Measurements from ENCODE around the gene VWA8.
"Not testable (repeated sequence)": the region's sequence is repeated elsewhere in the genome, so short reads cannot be mapped to it uniquely, and the experiment has no call there.

VWA8 gene

DNA sequence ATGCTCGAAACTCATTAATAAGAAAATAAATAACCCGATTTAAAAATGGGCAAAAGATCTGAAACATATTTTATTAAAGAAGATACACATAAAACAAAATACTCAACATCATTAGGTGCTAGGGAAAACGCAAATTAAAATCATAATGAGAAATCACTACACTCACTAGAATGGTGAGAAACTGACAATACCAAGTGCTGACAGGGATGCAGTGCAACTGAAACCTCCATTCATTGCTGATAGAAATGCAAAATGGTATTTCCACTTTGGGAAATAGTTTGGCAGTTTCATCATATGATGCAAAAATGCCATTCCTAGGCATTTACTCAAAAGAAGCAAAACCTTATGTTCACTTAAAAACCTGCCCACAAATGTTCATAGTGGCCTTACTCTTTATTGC lies 278.1 kb downstream of the VWA8 start:
- DNase-seq (ENCODE audit: low spot score) = no peak

DNA sequence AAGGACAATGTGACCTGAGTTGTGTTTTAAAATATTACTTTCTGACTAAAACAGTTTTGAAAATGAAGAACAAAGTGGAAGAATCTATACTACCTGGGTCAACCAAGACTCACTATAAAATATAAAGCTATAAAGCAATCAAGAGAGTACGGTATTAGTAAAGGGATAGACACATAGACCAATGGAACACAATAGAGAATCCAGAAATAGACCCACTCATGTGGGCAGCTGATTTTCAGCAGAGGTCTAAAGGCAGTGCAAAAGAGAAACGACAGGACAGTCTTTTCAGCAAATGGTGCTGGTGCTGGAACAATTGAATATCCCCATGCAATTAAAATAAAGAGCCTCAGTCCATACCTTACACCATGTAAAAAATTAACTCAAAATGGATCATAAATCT lies 278.9 kb downstream of the VWA8 start:
- no peak for DNase-seq (ENCODE audit: low spot score)

DNA sequence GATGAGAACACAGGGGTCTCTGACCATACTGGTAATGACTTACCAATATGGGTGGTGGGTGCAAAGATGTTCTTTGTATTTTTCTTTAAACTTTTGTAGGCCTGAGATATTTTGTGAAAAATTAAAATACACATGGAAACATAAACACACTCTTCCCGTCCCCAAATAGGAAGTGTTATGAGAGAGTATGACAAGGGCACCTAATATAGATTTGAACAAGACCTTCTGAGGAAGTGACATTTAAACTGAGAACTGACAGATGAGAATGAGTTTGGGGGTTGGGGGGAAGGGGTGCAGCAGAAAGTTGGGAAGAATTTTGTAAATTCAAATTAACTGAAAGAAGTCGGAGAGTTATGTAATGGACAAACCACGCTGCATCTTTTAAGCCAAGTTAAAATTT lies 279.3 kb downstream of the VWA8 start:
- no peak for DNase-seq (ENCODE audit: low spot score)

DNA sequence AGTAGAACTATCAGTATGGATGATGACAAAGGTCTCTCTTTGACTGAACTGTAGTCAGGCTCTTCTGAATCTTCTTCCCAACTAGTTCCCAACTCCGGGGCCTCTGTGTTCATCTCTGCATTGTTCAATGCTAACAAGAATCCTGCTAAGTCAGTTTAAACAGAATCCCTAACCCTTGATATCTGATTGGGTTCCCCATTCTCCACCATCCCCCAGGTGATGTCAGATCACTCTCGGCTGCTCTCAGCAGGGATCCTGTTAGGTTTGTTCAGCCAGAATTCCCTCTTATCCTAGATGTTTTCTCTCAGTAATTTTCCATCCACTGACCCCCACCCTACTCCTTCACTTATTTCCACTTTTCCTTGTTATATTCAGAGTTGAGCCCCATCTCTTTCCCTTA lies 280.0 kb downstream of the VWA8 start:
- DNase-seq (ENCODE audit: low spot score) = no peak

DNA sequence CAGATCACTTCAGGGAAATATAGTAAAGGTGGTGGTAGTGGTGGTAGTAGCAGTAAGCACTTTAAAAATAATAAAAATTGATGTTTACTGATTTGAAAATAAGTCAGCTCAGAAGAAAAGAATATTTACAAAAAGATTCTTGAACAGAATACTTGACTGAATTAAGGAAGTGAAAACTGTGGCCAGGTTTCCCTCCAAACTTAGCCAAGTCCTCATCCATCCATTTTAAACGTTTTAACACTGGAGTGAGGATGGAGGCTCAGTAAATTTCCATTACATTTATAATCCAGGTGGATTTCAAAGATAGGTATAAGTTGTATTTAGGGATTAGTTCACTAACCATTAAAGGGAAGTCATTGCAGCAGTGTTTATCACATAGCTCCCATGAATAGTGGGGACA lies 282.1 kb downstream of the VWA8 start:
- DNase-seq (ENCODE audit: low spot score) = no peak

DNA sequence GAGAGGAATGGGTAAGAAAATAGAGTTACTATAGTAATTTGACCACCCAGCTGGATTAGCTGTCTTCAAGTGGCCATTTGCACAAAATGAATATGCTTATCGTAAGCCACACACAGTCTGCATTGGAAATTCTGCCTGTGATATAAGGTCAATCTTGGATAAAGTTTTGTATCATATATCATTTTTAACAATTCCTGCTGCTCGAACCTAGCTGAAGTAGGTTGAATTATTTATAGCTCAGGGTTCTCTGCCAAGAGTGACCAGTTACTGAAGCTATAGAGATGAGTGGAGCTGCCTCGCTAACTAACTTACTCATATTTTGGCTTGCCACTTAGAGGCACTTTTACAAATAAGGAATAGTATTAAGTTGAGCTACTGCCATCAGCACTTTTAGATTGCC lies 282.7 kb downstream of the VWA8 start:
- no peak for DNase-seq (ENCODE audit: low spot score)

DNA sequence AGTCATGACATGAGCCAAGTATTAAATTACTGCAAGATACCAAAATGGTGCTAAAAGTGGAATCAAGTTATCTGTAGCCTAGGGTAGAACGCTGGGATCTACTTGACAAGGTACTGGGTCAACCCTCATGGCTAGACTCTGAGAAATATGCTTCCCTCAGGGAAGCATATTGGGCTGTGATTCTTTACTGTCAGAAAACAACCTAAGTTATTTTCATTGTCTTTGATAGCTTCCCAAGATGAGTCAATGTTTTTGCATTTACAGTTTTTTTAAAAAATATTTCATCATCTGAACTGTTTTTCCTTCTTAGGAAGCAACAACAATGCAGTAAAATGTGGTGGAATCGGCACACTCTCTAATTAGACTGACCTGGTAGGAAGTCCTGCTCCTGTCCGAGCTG lies 285.6 kb downstream of the VWA8 start:
- DNase-seq (ENCODE audit: low spot score) = no peak

DNA sequence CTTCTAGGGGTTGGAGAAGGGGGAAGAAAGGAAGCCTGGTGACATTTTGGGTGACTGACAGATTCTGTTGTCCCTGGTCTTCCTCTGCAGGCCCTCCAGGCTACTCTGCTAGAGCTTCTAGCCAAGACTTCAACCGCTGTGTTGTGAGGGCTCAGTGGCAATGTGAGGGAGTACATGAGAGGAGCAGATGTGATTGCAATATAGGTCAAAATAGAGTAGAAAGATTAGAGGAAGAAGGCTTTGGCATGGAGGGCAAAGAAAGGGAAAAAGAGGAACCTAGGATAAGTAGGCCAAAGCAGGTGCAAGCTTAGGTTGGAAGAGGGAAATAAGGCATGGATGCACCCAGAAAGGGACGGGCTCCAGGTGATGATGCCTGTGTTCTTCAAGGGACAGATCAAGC lies 286.7 kb downstream of the VWA8 start:
- DNase-seq (ENCODE audit: low spot score) = no peak

DNA sequence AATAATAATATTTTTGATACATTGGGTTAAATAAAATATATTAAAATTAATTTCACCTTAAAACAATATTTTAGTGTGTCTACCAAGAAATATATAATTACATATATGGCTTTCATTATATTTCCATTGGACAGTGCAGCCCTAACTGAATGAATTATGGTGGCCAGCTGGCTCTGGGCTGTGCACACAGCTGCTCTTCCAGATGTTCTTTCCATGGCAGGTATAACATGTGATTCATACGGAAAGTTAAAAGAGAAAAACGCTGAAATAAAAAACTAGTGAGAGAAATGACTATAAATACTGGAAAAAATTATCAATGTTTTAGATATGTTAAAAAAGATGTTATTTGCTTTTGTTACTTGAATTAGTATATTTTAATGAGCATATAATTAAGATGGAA lies 287.3 kb downstream of the VWA8 start:
- DNase-seq (ENCODE audit: low spot score) = no peak

DNA sequence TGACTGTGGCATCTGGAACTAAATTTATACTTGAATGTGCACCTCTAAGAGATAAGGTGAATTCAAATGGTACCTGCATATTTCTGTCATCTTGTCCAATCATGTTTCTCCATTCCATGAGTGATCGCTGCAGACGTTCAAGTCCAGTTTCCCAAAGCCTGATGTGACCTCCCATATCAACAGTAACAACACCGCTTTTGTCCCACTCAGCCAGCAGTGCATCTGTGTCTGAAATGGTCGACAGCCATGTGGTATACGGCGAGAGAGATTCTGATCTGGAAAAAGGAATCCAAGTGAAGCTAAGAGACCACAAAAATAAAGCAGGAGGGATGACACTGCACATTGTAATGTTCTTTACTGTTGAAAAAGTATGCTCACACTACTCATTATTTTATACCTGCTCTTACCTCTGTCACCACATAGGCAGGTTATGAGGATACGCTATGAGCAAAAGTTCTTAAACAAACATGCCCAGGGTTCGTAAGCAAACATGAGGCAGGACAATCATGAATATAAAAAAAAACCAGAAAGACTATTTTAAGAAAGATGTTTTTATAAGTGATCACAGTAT lies 290.0 kb downstream of the VWA8 start:
- DNase-seq (ENCODE audit: low spot score) = no peak

DNA sequence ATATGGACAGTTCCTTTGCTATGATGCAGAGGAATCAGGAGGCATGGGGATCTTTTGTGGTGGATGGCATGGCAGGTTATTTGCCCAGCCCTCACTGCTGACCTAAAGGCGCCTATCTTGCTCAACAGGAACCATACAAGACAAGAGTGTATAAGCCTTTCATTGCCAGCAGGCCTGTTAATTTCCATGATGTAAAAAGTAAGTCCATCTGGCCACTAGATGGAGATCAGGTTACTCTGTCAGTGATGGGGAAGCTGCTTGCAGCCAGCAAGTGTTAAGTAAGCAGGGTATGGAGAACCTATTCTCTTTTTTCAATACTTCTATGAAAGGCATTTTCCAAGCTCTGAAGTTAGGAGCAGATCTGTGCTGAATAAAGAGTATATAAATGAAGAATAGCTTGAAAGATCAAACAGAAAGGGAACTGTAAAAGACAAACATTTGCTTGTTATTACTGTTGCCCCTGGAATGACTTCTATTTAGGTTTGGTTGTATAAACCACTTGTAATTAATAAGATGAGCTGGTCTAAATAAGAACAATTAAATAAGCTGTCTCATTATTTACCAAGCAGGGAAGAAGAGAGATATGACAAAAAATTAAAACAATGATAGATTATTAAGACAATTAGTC lies 292.7 kb downstream of the VWA8 start:
- DNase-seq (ENCODE audit: low spot score) = peak; percentile 61

DNA sequence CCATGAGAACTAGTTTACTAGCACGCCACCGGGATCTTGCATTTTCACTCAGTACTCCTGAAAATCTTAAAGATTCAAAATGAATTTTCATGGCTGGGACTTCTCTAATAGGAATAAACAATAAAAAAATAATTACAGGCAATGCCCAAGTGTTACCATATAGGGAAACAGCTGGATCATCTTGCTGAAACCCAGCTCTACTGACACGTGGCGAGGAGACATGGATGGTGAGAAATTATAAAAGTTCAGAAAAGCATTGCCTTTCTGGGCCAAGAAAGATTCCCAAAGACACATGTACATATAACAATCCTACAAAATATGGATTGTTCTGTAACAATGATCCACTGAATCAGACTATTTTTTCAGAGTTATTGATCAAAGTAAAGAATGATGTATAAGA lies 294.3 kb downstream of the VWA8 start:
- DNase-seq (ENCODE audit: low spot score) = no peak

DNA sequence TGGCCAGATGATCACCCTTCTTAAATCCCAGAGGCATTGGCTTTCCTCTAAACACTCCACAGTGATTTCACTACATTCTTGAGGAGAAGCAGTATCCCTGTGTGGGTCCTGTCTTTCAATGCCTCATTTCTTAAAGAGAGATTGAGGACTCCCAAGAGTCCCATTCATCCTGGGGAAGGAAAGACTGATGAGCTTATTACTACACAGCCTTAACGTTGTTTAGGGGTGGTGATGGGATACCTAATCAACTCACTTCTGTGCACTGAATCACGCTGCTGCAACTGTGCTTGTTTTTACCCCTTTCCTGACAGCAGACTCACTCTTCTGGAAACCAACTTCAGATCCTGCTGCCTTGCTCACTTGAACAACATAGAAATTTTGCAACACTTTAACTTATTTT lies 300.5 kb downstream of the VWA8 start:
- DNase-seq (ENCODE audit: low spot score) = no peak

DNA sequence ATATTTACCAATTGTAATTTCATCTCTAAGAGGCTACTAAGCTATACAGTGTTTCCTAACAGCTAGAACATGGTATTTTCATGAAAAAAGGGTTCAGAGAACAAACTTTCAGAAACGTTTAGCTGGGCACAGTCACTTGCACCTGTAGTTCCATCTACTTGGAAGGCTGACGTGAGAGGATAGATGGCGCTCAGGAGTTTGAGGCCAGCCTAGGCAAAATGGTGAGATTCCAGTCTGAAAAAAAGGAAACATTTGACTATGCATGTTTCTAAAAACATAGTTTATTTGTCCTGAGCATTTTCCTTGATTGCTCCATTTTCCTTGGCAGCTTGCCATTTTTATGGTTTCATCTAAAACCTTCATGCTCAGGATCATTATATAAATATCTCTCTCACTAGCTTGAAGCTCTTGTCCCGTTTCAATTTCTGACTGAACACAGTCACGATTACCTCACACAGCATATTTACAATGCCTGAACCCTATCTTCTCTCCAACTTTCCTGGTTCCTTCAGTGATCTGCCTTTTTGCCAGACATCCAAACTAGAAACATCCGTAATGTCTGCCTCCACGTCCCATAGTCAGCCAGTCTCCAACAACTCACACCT lies 302.8 kb downstream of the VWA8 start:
- DNase-seq (ENCODE audit: low spot score) = no peak

DNA sequence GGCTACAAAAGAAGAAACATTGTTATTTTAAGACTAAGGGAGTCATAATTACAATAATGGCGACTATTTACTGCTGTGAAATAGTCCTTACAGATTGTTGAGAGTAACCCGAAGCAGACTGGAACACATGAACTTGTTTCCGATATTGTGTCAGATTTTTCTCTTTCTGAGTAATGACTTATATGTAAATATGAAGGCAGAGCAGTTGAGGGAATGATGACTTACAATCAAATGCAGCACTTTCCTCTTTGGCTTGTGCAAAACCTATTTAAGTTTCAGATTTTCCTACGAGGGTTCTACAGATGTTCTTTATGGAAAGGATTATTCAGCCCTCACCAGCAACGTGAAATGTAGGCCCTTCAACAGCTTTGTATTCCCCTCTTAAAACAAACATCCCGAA lies 304.9 kb downstream of the VWA8 start:
- no peak for DNase-seq (ENCODE audit: low spot score)

DNA sequence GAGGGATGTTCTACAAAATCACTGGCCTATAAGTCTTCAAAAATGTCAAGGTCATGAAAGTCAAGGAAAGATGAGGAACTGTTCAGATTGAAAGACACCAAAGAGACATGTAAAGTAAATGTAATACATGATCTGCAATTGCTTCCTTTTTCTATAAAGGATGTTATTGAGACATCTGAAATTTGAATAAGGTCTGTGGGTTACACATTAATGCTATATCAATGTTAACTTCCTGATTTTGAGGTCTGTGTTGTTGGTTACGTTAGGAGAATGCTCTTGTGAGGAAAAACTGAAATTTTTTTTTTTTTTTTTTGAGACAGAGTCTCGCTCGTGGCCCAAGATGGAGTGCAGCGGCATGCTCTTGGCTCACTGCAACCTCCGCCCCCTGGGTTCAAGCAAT lies 306.1 kb downstream of the VWA8 start:
- DNase-seq (ENCODE audit: low spot score) = peak; percentile 51

DNA sequence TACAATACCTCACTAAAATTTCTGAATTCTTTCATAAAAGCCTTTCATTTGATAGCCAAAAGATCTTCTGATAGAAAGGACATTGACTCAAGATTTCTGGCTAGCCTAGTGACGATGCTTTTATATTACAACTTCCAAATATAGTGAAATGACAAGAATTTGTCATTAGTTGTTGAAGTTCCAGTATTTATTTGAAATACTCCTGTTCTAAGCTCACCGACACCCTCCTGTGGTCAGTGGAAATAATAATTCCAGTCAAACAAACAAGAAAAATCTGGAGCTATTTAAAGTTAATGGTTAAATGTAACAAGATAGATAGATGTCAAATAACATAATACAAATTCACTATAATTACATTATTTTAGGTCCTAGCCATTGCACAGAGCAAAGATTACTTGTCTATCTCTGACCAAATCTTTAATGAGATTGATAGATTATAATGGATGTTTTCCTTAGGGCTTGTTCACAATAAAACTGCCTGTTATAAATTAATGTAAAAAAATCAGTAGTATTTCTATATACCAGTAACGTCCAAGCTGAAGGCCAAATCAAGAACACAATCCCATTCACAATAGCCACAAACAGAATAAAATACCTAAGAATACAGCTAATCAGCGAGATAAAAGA lies 308.1 kb downstream of the VWA8 start:
- DNase-seq (ENCODE audit: low spot score) = peak; percentile 20

DNA sequence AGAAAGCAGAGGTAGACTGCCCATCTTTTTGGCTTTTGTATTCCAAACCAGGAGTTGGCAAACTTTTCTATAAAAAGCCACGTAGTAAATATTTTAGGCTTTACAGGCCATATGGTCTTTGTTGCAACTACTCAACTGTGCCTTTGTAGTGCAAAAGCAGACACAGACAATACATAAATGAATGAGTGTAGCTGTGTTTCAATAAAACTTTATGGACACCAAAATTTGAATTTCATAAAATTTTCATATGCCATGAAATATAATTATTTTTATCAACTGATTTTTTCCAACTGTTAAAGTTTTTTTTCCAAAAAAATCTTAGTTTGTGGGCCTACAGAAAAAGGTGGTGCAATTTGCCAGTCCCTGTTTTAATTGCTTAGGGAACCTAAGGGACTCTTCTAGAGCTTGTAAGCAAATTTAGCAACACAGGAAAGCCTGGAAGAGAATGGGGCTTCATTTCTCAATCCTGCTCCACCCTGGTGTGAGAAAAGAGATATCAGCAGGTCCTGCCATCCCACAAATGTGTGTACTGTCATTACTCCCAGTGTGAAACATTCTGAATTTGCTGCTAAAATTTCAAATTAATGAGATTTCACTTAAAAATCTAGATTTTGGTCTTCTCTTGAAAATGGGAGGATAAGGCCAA lies 309.4 kb downstream of the VWA8 start:
- DNase-seq (ENCODE audit: low spot score) = no peak

DNA sequence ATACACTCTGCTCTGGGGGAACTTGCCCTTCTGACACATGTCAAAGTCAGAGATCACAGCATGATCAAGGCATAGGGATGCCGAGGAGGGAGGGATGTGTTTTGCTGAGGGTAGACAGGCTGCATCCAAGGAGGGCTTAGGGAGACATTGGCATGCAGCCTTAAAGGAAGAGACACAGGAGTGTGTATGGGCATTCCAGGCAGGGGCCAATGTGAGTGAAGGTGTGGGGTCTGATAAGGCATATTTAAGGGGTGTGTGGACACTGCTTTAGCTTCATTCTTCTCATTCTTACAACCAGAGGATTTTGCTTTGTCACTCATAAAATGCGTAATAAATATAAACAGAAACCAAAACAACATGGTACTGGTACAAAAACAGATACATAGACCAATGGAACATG lies 310.2 kb downstream of the VWA8 start:
- DNase-seq (ENCODE audit: low spot score) = no peak

DNA sequence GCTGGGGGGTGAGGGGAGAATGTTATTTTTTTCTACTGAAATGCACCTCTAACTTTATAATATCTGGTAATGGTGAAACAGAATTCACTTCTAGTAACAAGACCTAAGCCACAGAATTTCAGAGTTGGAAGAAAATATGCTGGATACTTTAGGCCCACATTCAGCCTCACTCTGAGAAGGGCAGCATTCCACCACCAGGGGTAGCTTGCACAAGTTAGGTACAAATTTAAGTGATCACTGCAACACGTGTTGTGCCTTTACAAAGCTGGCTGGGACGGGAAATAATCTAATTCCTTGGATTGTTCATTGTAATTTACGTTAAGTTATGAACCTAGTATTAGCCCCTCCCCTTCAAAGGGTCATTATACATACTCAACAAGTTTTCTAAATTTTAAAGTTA lies 311.2 kb downstream of the VWA8 start:
- no peak for DNase-seq (ENCODE audit: low spot score)

DNA sequence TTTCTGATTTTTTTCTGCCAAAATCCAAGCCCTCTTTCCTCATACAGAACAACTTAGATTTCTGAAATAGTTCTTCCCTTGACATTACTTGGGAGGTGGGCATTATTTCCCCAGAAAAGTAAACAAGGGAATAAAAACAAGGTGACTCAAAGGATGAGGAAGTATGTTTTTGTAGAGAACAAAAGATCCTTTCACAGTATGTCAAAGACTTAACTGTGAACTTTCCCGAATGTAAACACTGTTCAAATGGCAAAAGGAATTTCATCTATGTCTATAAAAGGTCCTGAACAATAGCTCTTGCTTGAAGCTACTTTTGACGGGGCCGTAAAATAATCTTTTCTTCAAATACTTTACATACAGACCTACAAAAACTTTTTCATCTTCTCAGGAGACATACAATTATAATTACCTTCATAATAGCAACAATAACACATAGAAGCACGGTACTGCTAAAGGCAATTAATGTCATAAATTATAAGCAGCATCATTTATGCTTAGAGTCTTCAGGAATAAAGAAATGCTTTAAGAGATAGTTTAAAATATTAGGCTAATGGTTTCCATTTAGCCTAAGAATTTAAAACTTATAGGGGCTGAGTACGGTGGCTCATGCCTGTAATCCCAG lies 312.5 kb downstream of the VWA8 start:
- DNase-seq (ENCODE audit: low spot score) = no peak

DNA sequence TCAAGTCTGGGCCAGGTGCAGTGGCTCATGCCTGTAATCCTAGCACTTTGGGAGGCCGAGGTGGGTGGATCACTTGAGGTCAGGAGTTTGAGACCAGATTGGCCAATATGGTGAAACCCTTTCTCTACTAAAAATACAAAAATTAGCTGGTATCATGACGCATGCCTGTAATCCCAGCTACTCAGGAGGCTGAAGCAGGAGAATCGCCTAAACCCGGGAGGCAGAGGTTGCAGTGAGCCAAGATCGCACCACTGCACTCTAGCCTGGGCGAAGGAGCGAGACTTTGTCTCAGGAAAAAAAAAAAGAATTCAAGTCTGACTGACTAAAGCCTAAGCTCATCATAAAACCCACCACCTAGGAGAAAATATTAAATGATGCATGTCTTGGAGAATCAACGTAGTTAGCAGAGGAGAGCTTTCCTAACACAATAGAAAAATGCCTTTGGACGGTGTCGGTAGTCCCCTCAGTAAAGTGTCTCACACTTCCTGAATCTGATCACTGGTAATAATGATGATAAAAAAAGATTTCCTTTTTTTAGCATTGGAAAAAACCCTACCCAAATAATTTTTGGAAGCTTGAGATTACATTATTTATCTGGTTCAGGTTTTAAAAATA lies 313.1 kb downstream of the VWA8 start:
- not testable (repeated sequence) for DNase-seq (ENCODE audit: low spot score)
